Measurements from ENCODE around the gene LIPJ. TPM values are rescaled to one million over a fixed set of nuclear protein-coding genes. Genes with fewer than 3 reads are reported as not detected.

Gene LIPJ
- total RNA-seq, 1 experiment from 2014 or later, result not detected

DNA sequence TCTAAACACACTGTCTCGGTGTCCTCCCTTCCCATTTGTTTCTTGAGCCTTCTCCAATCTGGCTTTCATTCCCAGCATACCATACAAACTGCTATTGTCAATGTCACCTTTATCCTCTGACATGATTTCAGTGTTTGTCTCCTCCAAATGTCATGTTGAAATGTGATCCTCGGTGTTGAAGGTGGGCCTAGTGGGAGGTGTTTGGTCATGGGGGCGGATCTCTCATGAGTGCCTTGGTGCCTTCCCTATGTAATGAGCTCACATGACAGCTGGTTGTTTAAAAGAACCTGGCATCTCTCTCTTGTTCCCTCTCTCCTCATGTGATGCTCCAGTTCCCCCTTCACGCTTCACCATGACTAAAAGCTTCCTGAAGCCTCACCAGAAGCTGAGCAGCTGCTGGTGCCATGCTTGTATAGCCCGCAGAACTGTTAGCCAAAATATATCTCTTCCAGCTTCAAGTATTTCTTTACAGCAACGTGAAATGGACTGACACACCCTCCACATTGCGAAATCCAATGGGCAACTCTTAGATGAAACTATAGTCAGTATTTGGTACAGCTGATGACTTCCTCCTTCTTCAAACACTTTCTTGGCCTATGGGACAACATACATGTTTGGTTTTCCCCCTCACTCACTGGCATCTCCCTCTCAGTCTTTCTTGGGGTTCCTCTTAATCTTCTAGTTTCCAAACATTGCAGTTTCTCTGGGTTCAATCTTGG, 31.2 kb upstream of the LIPJ start:
- DNase-seq, result peak; percentile 32
- Histone ChIP-seq H3K23ac (ENCODE audit: insufficient read length, low read depth, low read length) (no peak overlapping the region), H3K56ac (ENCODE audit: insufficient read length, low read depth, low read length) (no peak overlapping the region), H3K27ac (ENCODE audit: insufficient read length, low read depth, low read length) (no peak overlapping the region), H3K9me3 (ENCODE audit: control insufficient read depth, low read depth, low read length) (no peaks in the 10 kb centered on the region), H3K79me2 (ENCODE audit: insufficient read depth, low read length) (no peaks in the 10 kb centered on the region), H3K4me2 (ENCODE audit: insufficient read depth, insufficient read length, low read length) (no peak overlapping the region), H3K27me3 (ENCODE audit: insufficient read depth, low read length) (no peaks in the 10 kb centered on the region), H2AK5ac (ENCODE audit: insufficient read length, low read length) (no peak overlapping the region), H2BK120ac (ENCODE audit: low read depth, low read length, poor library complexity, severe bottlenecking) (no peak overlapping the region), H3K23me2 (ENCODE audit: insufficient read length, low read depth, low read length, poor library complexity, severe bottlenecking) (no peaks in the 10 kb centered on the region), H2AFZ (ENCODE audit: low read length) (no peak overlapping the region), H3K9ac (ENCODE audit: extremely low read depth, insufficient read length, low read length) (no peak overlapping the region), H3K4me1 (ENCODE audit: insufficient read depth, low read length) (no peaks in the 10 kb centered on the region; the same call in 1 of the 2 replicates), H4K8ac (replicated peaks; ENCODE audit: insufficient read length, low read depth, low read length) (no peak overlapping the region), H4K20me1 (ENCODE audit: control insufficient read depth, insufficient read depth, insufficient read length) (no peaks in the 10 kb centered on the region), H3K79me1 (ENCODE audit: insufficient read depth, low read depth, low read length, poor library complexity, severe bottlenecking) (no peaks in the 10 kb centered on the region), H2BK5ac (ENCODE audit: insufficient read length, low read length) (no peak overlapping the region), H4K5ac (ENCODE audit: insufficient read length, low read depth, low read length) (no peak overlapping the region), H3K14ac (ENCODE audit: insufficient read depth, low read length) (no peak overlapping the region), H2BK15ac (ENCODE audit: low read depth, low read length) (no peak overlapping the region), H3K18ac (ENCODE audit: insufficient read length, low read depth, low read length) (no peak overlapping the region), H3T11ph (ENCODE audit: low read length) (no peak overlapping the region), H2BK12ac (ENCODE audit: insufficient read length, low read depth, low read length) (no peak overlapping the region), H2BK20ac (ENCODE audit: low read depth, low read length, poor library complexity, severe bottlenecking) (no peak overlapping the region), H4K91ac (ENCODE audit: insufficient read length, low read depth, low read length) (no peak overlapping the region), H3K4ac (ENCODE audit: low read depth, low read length) (no peak overlapping the region)
- no peak for TF ChIP-seq CTCF (conservative IDR thresholded peaks at IDR 0.05)
- Mint-ChIP-seq H3K36me3 (ENCODE audit: insufficient read depth in 1 of 3, low read depth in 3 of 3) (no peaks in the 10 kb centered on the region), H3K27me3 (ENCODE audit: low read depth) (no peaks in the 10 kb centered on the region), H3K4me3 (no peak overlapping the region), H3K27ac (no peak overlapping the region; a peak in 1 of 7 replicates), H3K4me1 (peaks cover 0 to 4% of the 10 kb centered on the region in 2 experiments; a peak in 2 of 4 replicates), H3K9me3 (no peaks in the 10 kb centered on the region)
- WGBS (ENCODE audit: extremely low coverage, insufficient read length, low lambda C conversion rate), result no CpG with 5 or more reads among the region's 7 CpGs
